K562 (cell line): ENCODE data around the gene SIKE1. TPM values are rescaled to one million over a fixed set of nuclear protein-coding genes. Genes with fewer than 3 reads are reported as not detected.

Experiments used
- CBFA2T3 ChIP-seq: fragments of 450-650 bp; IDR thresholded peaks from 2 replicates; pipeline ENCODE4 v1.6.1; 2017
- CBX8 ChIP-seq: fragments of 200-600 bp; sonication (generic); IDR thresholded peaks from 2 replicates; pipeline ENCODE4 v1.6.1; 2012; ENCODE audit warnings: borderline replicate concordance, mixed run types, low read depth, mild to moderate bottlenecking, moderate library complexity, mixed read lengths, low read length, control low read depth, inconsistent platforms; ENCODE audit not compliant: poor library complexity, severe bottlenecking; ENCODE audit errors: extremely low read depth
- CTCF ChIP-seq, 3 experiments: IDR thresholded peaks in 2 of 3; conservative IDR thresholded peaks in 1 of 3; 2 replicates each; pipeline ENCODE4 v1.5.1; 2011 to 2012; ENCODE audit warnings: low read length in 3 of 3, mild to moderate bottlenecking in 3 of 3, control low read depth in 2 of 3, improper control_type of control experiment in 1 of 3, inconsistent platforms in 1 of 3, low read depth in 1 of 3, mixed read lengths in 1 of 3, moderate library complexity in 1 of 3; ENCODE audit not compliant: insufficient read depth in 2 of 3
- E2F3 ChIP-seq: fragments of 250-450 bp; sonication (Bioruptor Pico); IDR thresholded peaks from 2 replicates; pipeline ENCODE4 v1.4.0; 2020; ENCODE audit warnings: mild to moderate bottlenecking
- ETS1 ChIP-seq: conservative IDR thresholded peaks from 2 replicates; pipeline ENCODE4 v1.6.1; 2011; ENCODE audit warnings: low read depth, mild to moderate bottlenecking, low read length; ENCODE audit not compliant: control insufficient read depth
- MTA3 ChIP-seq: fragments of 450-650 bp; formaldehyde crosslinking; IDR thresholded peaks from 2 replicates; pipeline ENCODE4 v1.6.1; 2017; ENCODE audit warnings: mild to moderate bottlenecking, borderline replicate concordance
- MYBL2 ChIP-seq, 2 experiments: fragments of 450-650 bp in 1 of 2; sonication (generic) in 1 of 2; formaldehyde crosslinking in 1 of 2; IDR thresholded peaks; 2 replicates each; pipeline versions ENCODE4 v1.6.1 to v1.8.1; 2017 to 2022; ENCODE audit warnings: borderline replicate concordance in 1 of 2, inconsistent platforms in 1 of 2, low read depth in 1 of 2, mild to moderate bottlenecking in 1 of 2, missing genetic modification reagents in 1 of 2, moderate library complexity in 1 of 2
- PBX2 ChIP-seq, 2 experiments: IDR thresholded peaks in 1 of 2; conservative IDR thresholded peaks in 1 of 2; 2 replicates each; pipeline ENCODE4 v1.6.1; 2016; ENCODE audit warnings: low read depth in 2 of 2, mild to moderate bottlenecking in 1 of 2, missing compliant biosample characterization in 1 of 2, missing genetic modification characterization in 1 of 2, moderate library complexity in 1 of 2
- PCBP1 ChIP-seq: fragments of 200-400 bp; formaldehyde crosslinking; IDR thresholded peaks from 2 replicates; pipeline ENCODE4 v1.6.1; 2018; ENCODE audit warnings: mild to moderate bottlenecking, low read depth, low read length; ENCODE audit not compliant: poor library complexity, severe bottlenecking
- RFX1 ChIP-seq: fragments of 450-650 bp; IDR thresholded peaks from 2 replicates; pipeline ENCODE4 v1.6.1; 2016; ENCODE audit warnings: mild to moderate bottlenecking, moderate library complexity
- SAP30 ChIP-seq: fragments of 200-600 bp; sonication (generic); IDR thresholded peaks from 2 replicates; pipeline ENCODE4 v1.6.1; 2012; ENCODE audit warnings: borderline replicate concordance, low read depth, mild to moderate bottlenecking, moderate library complexity, low read length, control low read depth, inconsistent platforms; ENCODE audit not compliant: insufficient read depth, poor library complexity, severe bottlenecking
- VEZF1 ChIP-seq: fragments of 200-800 bp; sonication (Bioruptor generic); IDR thresholded peaks from 2 replicates; pipeline ENCODE4 v1.6.1; 2017; ENCODE audit warnings: missing genetic modification characterization, missing compliant biosample characterization
- ZFP1 ChIP-seq: fragments of 450-650 bp; formaldehyde crosslinking; IDR thresholded peaks from 2 replicates; pipeline ENCODE4 v1.4.0; 2020; ENCODE audit warnings: mild to moderate bottlenecking, mixed read lengths
- ZNF76 ChIP-seq: fragments of 250-450 bp; sonication (Bioruptor Pico); IDR thresholded peaks from 2 replicates; pipeline ENCODE4 v1.4.0; 2020; ENCODE audit warnings: mild to moderate bottlenecking, moderate library complexity, borderline replicate concordance
- polyA plus RNA-seq, 8 experiments: library from polyadenylated mRNA; depleted of rRNA in 4 of 8; stranded (reverse) in 5 of 8; unstranded in 3 of 8; fragments of >200 nt; fragmentation: Nextera tagmentation in 2 of 8; fragmentation: Illumina TruSeq in 1 of 8; extraction: Ambion mirVana in 2 of 8; extraction: Trizol in 1 of 8; gene quantifications; 2 replicates each; pipeline versions ENCODE4 v1.2.1 to v1.2.3, GENCODE V29; 2011 to 2014; ENCODE audit warnings: inconsistent platforms in 1 of 8, missing spikeins in 1 of 8
- total RNA-seq, 7 experiments: library from RNA; depleted of rRNA in 6 of 7; stranded (reverse); fragments of >200 nt in 6 of 7; fragmentation: Illumina TruSeq in 2 of 7; extraction: Trizol in 2 of 7; gene quantifications; 2 replicates each; pipeline versions ENCODE4 v1.2.1 to v1.2.3, GENCODE V29; 2011 to 2021; ENCODE audit warnings: low replicate concordance in 1 of 7

The SIKE1 gene
- total and polyA plus RNA-seq, 9 of the 15 experiments (the other 6 are each of a cell fraction or from before 2014, with no cell fraction given) = 21.8 to 144 (median 76.3) TPM

DNA sequence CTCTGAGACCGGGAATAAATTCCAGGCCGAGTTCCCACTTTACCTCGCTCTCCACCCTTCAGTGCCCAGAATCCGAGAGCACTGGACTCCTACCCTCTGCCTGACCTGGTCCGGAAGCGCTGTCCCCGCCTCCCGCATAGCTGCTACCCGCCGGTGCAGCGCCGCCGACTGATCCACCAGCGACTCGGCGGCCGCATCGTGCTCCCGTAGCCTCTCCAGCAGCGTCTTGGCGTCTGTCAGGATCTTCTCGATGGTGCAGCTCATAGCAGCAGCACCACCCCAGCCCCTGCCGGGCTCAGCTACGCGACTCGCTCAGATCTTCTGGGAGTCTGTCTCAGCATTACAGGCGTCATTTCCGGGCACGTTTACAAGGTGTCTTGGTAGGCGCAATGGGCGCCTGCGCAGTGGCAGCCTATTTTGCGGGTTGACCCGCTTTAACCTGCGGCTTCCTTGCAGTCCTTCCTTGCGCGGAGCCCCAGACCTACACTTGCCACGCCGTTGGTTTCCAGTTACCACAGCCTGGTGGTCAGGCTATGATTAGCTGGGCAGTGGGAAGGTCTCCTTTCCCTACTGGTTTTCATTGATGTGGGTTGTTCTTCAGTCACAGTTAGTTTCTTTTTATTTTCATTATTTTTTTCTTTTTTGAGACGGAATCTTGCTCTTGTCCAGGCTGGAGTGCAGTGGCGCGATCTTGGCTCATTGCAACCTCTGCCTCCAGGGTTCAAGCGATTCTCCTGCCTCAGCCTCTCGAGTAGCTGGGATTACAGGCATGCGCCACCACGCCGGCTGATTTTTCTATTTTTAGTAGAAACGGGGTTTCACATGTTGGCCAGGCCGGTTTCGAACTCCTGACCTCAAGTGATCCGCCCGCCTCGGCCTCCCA, at the start of gene SIKE1 (continued):
- TF ChIP-seq ETS1 (peak; percentile 81; the same call in 1 of the 2 replicates), PBX2 (CRISPR knock-in tag; IDR thresholded peaks at IDR 0.05; ENCODE audit: low read depth) (no peak), PBX2 (tag; conservative IDR thresholded peaks at IDR 0.05; ENCODE audit: low read depth) (no peak), ZNF76 (CRISPR knock-in tag) (no peak), RFX1 (no peak), SAP30 (peak; percentile 87), ZFP1 (no peak), MTA3 (peak; percentile 70; the same call in 1 of the 2 replicates), VEZF1 (CRISPR knock-in tag) (peak; percentile 66), CTCF (IDR thresholded peaks at IDR 0.05 in 2 of 3, conservative IDR thresholded peaks at IDR 0.05 in 1 of 3; ENCODE audit: insufficient read depth in 2 of 3, low read depth in 1 of 3, low read length in 3 of 3) (peak in 1 of 3 experiments; percentile 8; a peak in 2 of 6 replicates), MYBL2 (IDR thresholded peaks at IDR 0.05; ENCODE audit: low read depth) (no peak), MYBL2 (CRISPR knock-in tag; IDR thresholded peaks at IDR 0.05; ENCODE audit: borderline replicate concordance) (no peak), CBFA2T3 (no peak), CBX8 (no peak), PCBP1 (no peak), E2F3 (CRISPR knock-in tag) (no peak)
